Measurements from ENCODE around the gene PSIP1.
A peak's percentile ranks its signal among the peaks of the same experiment; 100 is the strongest.
"Not testable (repeated sequence)": the region's sequence is repeated elsewhere in the genome, so short reads cannot be mapped to it uniquely, and the experiment has no call there.

Gene PSIP1

DNA sequence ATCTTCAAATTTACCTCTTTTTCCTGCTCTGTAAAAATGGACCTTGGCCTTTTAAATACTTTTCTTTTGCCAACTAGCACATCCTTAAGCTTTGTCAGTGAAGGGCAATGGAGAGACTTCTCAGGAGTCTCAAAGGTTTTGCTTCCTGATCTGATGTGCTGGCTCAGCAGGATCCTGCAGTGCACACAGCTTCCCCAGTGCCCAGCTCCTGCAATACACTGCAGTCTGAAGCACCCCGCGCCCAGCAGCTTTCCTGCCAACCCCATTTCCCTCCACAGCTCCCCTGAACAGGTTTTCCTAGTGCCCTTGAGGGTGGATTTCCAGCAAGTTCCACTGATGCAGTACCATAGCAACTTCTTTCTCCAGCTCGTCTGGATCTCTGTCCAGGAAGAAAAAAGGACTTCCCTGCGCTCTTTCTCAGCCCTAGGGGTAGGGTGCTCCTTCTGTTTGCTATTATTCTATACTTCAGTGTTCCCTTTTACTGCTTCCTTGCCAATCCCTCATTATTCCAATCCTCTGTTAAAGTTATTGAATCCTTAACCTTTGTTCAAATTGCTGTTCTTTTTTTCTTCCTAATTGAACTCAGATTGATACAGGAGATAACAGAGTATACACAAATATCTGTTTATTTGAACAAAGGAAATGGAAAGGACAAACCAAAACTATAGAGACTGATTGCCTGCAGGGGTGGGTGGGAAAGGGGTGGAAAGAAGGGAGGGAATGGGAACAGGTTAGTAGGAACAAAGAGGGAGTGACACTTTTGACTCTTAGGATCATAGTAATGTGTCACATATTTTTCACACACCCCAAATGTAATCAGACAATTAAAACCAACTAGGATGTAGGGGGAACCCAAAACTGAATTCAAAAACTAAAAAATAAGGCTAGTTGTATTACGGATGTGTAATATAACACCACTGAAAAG lies 79.6 kb downstream of the PSIP1 start:
- DNase-seq = no peak

DNA sequence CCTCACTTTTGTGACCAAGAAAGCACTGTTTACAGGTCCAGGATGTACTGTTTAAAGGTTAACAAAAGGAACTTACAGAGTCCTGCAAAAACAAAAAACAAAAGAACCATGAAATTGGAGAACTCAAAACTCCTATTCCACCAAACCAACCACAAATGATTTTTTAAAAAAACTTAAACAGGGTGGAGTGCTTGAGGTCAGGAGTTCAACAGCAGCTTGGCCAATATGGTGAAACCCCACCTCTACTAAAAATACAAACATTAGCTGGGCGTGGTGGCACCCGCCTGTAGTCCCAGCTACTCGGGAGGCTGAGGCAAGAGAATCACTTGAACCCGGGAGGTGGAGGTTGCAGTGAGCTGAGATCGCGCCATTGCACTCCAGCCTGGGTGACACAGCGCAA lies 83.1 kb downstream of the PSIP1 start:
- not testable (repeated sequence) for DNase-seq

DNA sequence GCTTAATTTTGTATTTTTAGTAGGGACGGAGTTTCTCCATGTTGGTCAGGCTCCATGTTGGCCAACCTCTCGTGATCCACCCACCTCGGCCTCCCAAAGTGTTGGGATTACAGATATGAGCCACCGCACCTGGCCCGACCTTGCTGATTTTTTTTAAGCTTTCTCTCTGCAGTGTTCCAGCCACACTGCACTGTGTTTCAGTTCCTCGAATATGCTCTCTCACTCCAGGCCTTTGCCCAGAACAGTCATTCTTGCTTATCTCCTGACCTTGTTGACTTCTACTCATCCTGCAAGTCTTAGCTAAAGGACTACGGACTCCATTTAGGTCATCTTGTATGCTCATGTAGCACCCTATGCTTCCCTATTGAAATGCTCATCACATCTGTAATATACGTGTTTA lies 84.8 kb downstream of the PSIP1 start:
- DNase-seq = no peak

DNA sequence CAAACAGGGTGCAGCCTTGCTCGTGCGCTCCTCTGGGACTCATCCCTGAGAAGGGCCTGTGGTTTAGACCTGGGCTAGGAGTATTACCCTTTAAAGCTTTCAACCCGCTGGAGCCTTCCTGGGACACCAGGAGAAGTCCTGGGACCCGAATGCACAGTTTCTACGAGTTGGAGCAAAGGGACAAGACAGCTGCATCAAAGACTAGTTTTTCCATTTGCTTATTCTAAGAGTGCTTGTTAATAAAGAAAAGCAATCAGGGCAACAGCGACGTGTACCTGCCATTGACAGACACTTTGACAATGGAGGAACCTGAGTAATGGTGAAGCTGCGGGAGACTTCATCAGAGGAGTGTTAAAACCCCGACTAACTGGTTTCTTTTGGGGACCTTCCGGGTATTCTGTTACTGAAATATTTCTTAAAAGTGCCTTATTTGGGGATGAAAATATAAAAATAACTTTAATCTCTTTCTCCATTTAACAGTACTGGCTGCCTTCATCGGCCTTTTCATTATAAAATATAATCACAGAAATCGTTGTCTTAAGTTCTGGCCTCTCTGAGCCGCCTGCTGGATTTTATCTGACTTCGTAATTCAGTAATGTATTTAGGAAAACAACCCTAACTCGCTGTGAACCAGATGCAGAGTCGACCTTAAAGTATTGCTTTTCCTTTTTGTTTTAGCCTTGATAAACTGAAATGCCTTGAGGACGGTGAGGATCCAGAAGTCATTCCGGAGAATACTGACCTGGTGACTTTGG lies 87.4 kb downstream of the PSIP1 start:
- peak; percentile 10 for DNase-seq

DNA sequence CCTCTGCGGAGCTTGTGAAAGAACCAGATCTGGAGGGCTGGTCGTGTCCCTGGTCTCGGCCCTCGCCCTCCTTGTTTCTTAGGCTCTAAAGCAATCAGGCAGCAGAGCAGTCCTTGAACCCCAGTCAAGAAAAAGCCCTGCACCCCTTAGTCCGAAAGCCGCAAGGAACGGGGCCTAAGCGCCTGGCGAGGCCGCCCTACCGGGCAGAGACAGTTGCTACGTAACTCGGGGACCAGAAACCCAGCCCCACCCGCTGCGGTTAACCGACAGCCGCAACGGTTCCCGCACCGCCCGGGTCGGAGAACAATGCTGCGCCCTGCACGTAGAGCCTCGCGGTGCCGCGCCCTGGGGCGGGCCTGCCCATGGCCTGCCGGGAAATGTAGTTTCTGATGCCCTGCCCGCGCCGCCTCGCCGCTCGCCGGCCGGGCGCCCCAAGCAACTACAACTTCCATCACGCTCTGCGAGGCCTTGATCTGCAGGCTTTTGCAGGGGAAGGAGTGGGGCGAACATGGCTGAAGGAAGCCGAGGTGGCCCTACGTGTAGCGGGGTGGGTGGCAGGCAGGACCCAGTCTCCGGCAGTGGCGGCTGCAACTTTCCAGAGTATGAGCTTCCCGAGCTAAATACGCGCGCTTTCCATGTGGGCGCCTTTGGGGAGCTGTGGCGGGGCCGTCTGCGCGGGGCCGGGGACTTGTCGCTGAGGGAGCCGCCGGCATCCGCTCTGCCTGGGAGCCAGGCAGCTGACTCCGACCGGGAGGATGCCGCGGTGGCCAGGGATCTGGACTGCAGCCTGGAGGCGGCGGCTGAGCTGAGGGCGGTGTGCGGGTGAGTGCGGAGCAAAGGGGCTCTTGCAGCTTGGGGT lies 88.2 kb downstream of the PSIP1 start, which contains the start of gene SNAPC3:
Gene SNAPC3, plus strand, starts transcription at position 505 of the 859 bp plus-strand sequence. Its CDS starts 4 bp downstream, at position 509.
- DNase-seq = peak; percentile 94

DNA sequence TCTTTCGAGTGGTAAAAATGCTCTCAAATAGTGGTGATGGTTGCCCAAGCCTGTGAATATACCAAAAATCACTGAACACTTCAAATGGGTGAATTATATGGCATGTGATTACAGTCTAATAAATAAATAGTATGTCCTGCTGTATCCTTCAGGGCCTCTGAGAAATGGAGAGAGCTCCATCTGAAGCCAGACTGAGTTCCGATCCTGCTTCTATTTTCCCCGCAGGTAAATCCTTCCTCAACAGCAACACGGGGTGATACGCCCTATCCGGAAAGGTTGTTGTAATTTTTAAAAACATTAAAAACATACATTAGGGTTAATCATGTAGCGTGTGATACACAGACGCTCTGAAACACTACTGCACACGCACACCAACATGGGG lies 88.8 kb downstream of the PSIP1 start:
- no peak for DNase-seq

DNA sequence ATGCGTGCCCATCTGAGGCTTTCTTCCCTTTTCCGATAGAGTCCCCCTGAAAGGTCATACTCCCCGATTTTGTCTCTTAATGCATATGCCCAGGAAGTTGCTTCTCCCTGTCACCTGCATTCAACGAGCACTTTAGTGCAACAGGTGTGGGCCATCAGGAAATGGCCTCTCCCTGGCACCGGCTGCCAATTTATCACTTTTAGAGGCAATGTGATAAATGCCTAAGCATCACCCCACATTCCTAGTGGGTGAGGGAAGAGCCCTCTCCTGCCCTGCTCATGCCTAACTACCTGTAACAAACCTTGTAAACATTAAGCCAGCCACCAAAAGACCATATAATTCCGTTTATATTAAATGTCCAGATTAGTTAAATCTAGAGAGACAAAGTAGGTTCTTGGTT lies 89.2 kb downstream of the PSIP1 start:
- DNase-seq = no peak

DNA sequence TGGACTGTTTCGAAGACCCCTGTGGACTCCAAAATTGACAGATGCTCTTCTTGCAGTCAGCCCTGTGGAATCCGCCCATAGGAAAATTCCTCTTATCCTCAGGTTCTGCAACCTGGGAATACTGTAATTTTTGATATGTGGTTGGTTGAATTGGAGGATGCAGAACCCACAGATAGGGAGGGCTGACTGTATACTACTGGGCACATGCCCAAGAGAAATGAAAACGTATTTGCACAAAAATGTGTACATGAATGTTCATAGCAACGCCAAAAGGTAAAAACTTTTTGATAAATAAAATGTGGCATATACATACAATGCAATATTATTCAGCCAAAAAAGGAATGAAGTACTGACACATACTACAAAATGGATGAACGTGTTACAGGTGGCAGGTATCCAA lies 90.0 kb downstream of the PSIP1 start:
- DNase-seq = no peak

DNA sequence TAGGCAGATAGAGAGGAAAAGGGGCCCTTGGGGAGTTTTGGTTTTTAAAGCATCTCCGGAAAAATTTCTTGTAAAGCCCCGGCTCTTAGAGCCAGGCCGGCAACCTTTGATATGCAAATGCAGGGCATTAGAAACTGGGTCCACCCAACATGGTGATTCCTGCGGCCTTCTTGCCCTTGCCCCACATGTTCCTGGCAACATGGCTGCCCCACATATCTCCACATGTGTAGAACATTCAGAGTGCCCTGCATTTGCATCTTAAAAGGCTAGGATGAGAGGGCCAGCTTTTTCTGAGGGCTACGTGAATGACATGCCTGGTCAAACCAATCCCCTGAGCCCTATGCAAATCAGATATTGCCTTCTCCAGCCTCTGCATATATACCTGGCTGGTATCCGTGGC lies 93.1 kb downstream of the PSIP1 start:
- no peak for DNase-seq

DNA sequence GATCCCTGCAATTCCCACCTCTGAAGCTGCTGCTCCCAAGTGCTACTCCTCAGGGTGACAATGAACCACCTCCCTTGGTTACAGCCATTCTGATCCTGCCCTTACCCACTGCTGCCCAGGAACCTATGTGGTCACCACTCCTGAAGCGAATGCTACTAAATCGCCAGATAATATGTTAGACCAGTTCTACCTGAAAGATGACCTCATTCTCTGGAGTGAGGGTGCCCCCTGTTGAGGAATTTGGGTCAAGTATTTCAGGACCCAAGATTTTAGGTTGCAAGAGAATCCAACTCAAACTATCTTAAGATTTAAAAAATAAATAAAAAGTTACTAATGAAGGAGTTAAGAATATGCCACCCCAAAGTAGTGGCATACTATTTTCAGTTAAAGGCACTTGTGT lies 93.9 kb downstream of the PSIP1 start:
- peak; percentile 63 for DNase-seq

All from CD4-positive, alpha-beta T cell treated with Interleukin-17A for 4 hours (primary cell).